Measurements from ENCODE around the gene NEK9. TPM values are rescaled to one million over a fixed set of nuclear protein-coding genes. Genes with fewer than 3 reads are reported as not detected.

NEK9 gene
- total and polyA plus RNA-seq, 10 of the 15 experiments (the other 5 are each of a cell fraction or from before 2014, with no cell fraction given) = 6.0 to 78.8 (median 44.7) TPM

DNA sequence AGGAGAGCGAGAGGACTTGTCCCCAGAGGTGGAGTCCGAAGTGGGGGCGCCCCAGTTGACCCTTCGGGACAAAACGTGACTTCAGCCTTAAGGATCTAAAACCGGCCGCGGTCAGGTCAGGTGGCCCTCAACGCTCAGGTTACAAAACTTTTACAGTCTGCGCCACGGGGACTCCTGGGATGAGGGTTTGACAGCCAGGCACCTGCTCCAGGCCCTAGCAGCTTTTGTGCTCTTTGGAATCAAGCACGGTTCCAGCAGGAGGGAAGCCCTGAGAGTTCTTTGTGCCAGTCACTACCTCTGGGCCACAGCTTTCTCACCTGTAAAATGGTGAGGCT is 57.1 kb downstream of the NEK9 start (continued):
- TF ChIP-seq, protein P1, sequence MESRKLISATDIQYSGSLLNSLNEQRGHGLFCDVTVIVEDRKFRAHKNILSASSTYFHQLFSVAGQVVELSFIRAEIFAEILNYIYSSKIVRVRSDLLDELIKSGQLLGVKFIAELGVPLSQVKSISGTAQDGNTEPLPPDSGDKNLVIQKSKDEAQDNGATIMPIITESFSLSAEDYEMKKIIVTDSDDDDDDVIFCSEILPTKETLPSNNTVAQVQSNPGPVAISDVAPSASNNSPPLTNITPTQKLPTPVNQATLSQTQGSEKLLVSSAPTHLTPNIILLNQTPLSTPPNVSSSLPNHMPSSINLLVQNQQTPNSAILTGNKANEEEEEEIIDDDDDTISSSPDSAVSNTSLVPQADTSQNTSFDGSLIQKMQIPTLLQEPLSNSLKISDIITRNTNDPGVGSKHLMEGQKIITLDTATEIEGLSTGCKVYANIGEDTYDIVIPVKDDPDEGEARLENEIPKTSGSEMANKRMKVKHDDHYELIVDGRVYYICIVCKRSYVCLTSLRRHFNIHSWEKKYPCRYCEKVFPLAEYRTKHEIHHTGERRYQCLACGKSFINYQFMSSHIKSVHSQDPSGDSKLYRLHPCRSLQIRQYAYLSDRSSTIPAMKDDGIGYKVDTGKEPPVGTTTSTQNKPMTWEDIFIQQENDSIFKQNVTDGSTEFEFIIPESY (IDR thresholded peaks at IDR 0.05) = 0 out of 2 replicates have a peak, but pooled peaks have one; percentile 7

DNA sequence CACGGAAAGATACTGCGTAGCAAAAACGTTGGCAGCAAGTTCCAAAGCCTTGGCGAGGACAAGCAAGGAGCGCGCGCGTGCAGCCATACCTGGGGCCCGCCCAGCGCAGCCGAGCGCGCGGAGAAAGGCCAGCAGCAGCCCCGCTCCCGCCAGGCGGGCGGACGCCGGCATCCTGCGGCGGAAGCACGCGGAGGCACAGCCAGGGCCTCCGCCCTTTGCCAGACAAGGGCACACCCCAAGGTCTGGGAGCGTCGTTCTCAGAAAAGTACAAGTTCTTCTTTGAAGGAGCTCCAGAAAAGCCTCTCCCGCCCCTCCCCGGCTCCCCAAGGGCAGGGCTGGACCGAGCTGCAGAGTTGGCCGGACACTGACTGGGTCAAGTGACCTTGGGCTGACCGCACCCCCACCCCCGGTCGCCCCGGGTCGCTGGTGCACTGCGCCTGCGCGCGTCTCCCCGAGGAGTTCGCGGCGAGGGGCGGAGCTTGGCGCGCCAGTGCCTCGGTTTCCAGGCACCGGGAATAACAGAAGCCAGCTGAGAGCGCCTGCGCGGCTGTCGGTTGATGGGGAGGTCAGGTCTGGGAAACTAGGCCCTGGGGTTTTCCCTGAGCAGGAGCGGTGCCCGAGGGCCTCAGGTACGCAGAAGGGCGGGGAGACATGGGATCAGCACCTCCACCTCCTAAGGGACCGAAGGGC is 57.6 kb downstream of the NEK9 start, which contains the start of gene ZC2HC1C:
Gene ZC2HC1C, plus strand, starts transcription at position 521 of the 690 bp plus-strand sequence. CDS start 933 bp downstream, outside the sequence.
- ChIA-PET POLR2A (interaction anchor here (0.6 to 1.2 kb wide), 3 partner anchors 14 to 28 kb away, joined by 3 read pairs; no protein-coding TSS in a partner anchor), SMC1A (ENCODE audit: uncharacterized antibody, unreplicated experiment) (interaction anchor here (0.8 to 1.5 kb wide), 5 partner anchors 8 to 208 kb away, joined by 3 to 4 read pairs (median 3); no protein-coding TSS in a partner anchor), RAD21 (ENCODE audit: unreplicated experiment) (interaction anchor here (0.8 kb wide), 2 partner anchors 17 to 66 kb away, joined by 3 read pairs; no protein-coding TSS in a partner anchor), CTCF (interaction anchor here (0.6 to 1.6 kb wide), 6 partner anchors 17 to 372 kb away, joined by 3 to 6 read pairs (median 3); no protein-coding TSS in a partner anchor)
- peak within 1 kb of the TSS; percentile 96 for H2AFZ ChIP-seq (ENCODE audit: control insufficient read depth, low read depth, low read length)
- no peaks in the 10 kb centered on the region for H4K20me1 ChIP-seq (ENCODE audit: control insufficient read depth, insufficient read depth)
- H3K27ac ChIP-seq (ENCODE audit: control insufficient read depth, insufficient read depth) = peak within 1 kb of the TSS; percentile 47
- intact Hi-C loops (cut with micrococcal nuclease; ENCODE audit: unreplicated experiment) = no loop called here
- H3K27me3 ChIP-seq (replicated peaks in 1 of 2; ENCODE audit: control insufficient read depth in 2 of 2, insufficient read depth in 2 of 2, low read length in 1 of 2) = no peaks in the 10 kb centered on the region
- peaks cover 7% of the 10 kb centered on the region for H3K79me2 ChIP-seq (ENCODE audit: control insufficient read depth, insufficient read depth, low read length)
- peak within 1 kb of the TSS; percentile 79 for H3K4me3 ChIP-seq
- DNase-seq (ENCODE audit: low read depth, low spot score) (no peak), FAIRE-seq (peak; percentile 59), ATAC-seq (peak; percentile 92)
- WGBS (ENCODE audit: insufficient coverage, insufficient replicate concordance, low lambda C conversion rate, missing lambda C conversion rate) = 2% methylated on average over 58 of the region's 58 CpGs
- H3K9ac ChIP-seq (ENCODE audit: control insufficient read depth, insufficient read depth, low read length) = peak within 1 kb of the TSS; percentile 66
- BruUV-seq (replicated peaks) = no TSS peak
- H3K4me1 ChIP-seq (ENCODE audit: control insufficient read depth, insufficient read depth, low read length) = peaks cover 8% of the 10 kb centered on the region
- no peaks in the 10 kb centered on the region for H3K9me3 ChIP-seq (replicated peaks; ENCODE audit: control insufficient read depth, insufficient read depth, low read length)
- in situ Hi-C loops (cut with MboI) = no loop called here
- peak within 1 kb of the TSS; percentile 91 for H3K4me2 ChIP-seq (ENCODE audit: control insufficient read depth, insufficient read depth)
- H3K36me3 ChIP-seq (ENCODE audit: control insufficient read depth in 2 of 2, insufficient read depth in 2 of 2, low read length in 1 of 2) = no peaks in the 10 kb centered on the region
- TF ChIP-seq ZNF24 (IDR thresholded peaks at IDR 0.05) = no peak
- TF ChIP-seq, protein P2, sequence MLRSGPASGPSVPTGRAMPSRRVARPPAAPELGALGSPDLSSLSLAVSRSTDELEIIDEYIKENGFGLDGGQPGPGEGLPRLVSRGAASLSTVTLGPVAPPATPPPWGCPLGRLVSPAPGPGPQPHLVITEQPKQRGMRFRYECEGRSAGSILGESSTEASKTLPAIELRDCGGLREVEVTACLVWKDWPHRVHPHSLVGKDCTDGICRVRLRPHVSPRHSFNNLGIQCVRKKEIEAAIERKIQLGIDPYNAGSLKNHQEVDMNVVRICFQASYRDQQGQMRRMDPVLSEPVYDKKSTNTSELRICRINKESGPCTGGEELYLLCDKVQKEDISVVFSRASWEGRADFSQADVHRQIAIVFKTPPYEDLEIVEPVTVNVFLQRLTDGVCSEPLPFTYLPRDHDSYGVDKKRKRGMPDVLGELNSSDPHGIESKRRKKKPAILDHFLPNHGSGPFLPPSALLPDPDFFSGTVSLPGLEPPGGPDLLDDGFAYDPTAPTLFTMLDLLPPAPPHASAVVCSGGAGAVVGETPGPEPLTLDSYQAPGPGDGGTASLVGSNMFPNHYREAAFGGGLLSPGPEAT (IDR thresholded peaks at IDR 0.05; ENCODE audit: low read depth) = no peak
- TF ChIP-seq POLR2AphosphoS5 (IDR thresholded peaks at IDR 0.05; ENCODE audit: low read length) = peak; percentile 32; the same call in 1 of the 2 replicates
- TF ChIP-seq POLR2AphosphoS2 (IDR thresholded peaks at IDR 0.05; ENCODE audit: low read depth, low read length) = no peak
- TF ChIP-seq GATAD2B (conservative IDR thresholded peaks at IDR 0.05; ENCODE audit: low read depth) = peak; percentile 53; the same call in 1 of the 2 replicates
- TF ChIP-seq RB1 (IDR thresholded peaks at IDR 0.05; ENCODE audit: borderline replicate concordance) = peak; percentile 59; the same call in 1 of the 2 replicates
- TF ChIP-seq DPF2 (IDR thresholded peaks at IDR 0.05) = peak; percentile 75; the same call in 1 of the 2 replicates
- peak; percentile 73 for TF ChIP-seq IKZF1 (conservative IDR thresholded peaks at IDR 0.05)
- peak; percentile 29 to 45; a peak in 2 of 4 replicates for TF ChIP-seq IKZF2 (IDR thresholded peaks at IDR 0.05)
- TF ChIP-seq NRF1 (conservative IDR thresholded peaks at IDR 0.05; ENCODE audit: low read depth, low read length) = peak; percentile 77
- TF ChIP-seq NKRF (conservative IDR thresholded peaks at IDR 0.05) = peak; percentile 53; the same call in 1 of the 2 replicates
- TF ChIP-seq, protein P3, sequence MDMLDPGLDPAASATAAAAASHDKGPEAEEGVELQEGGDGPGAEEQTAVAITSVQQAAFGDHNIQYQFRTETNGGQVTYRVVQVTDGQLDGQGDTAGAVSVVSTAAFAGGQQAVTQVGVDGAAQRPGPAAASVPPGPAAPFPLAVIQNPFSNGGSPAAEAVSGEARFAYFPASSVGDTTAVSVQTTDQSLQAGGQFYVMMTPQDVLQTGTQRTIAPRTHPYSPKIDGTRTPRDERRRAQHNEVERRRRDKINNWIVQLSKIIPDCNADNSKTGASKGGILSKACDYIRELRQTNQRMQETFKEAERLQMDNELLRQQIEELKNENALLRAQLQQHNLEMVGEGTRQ (IDR thresholded peaks at IDR 0.05; ENCODE audit: borderline replicate concordance, low read depth, low read length) = no peak
- TF ChIP-seq MEF2A (IDR thresholded peaks at IDR 0.05; ENCODE audit: insufficient read depth, low read depth, low read length) = no peak
- TF ChIP-seq YY1 (IDR thresholded peaks at IDR 0.05; ENCODE audit: low read depth, low read length) = peak; percentile 76
- 0 out of 2 replicates have a peak, but pooled peaks have one; percentile 21 for TF ChIP-seq LARP7 (IDR thresholded peaks at IDR 0.05)
